Measurements from ENCODE around the gene TMEM267. TPM values are rescaled to one million over a fixed set of nuclear protein-coding genes. Genes with fewer than 3 reads are reported as not detected.

The TMEM267 gene
- total and polyA plus RNA-seq, 2 of the 4 experiments (the other 2 are of a cell fraction) = 9.2 to 12.0 TPM

GRCh38 chr5:43515678-43516048 lies 32.0 kb upstream of the TMEM267 start:
- peak overlapping the region; percentile 96 for H2BK5ac ChIP-seq (ENCODE audit: low read depth, low read length, poor library complexity, severe bottlenecking)
- H3K9me3 ChIP-seq (ENCODE audit: control insufficient read depth, insufficient read depth, low read length) = no peaks in the 10 kb centered on the region
- H3K4me3 ChIP-seq (ENCODE audit: insufficient read depth, low read depth, low read length) = peak overlapping the region; percentile 67
- H4K8ac ChIP-seq (ENCODE audit: low read depth in 2 of 2, low read length in 2 of 2) = peak overlapping the region; percentile 86 to 99
- no peak overlapping the region for H2BK20ac ChIP-seq (ENCODE audit: low read depth, low read length)
- peak overlapping the region; percentile 96; the same call in 1 of the 2 replicates for H3K23ac ChIP-seq (ENCODE audit: low read depth, low read length)
- no peak overlapping the region for H2BK15ac ChIP-seq (ENCODE audit: low read depth, low read length)
- H3K27me3 ChIP-seq (ENCODE audit: control insufficient read depth, insufficient read depth, low read length) = no peaks in the 10 kb centered on the region
- H3K36me3 ChIP-seq (ENCODE audit: control insufficient read depth, insufficient read depth, low read length) = no peaks in the 10 kb centered on the region
- H2AFZ ChIP-seq (replicated peaks; ENCODE audit: low read length, poor library complexity) = no peak overlapping the region
- no peaks in the 10 kb centered on the region; the same call in 1 of the 2 replicates for H4K20me1 ChIP-seq (ENCODE audit: insufficient read depth, low read length)
- no peak for TF ChIP-seq BHLHE40 (IDR thresholded peaks at IDR 0.05; ENCODE audit: low read depth, low read length)
- no peak for TF ChIP-seq CHD1 (IDR thresholded peaks at IDR 0.05; ENCODE audit: low read depth, low read length)
- no peak for TF ChIP-seq SMC3 (IDR thresholded peaks at IDR 0.05; ENCODE audit: low read depth, low read length)
- TF ChIP-seq MXI1 (IDR thresholded peaks at IDR 0.05; ENCODE audit: borderline replicate concordance, low read depth, low read length) = no peak
- TF ChIP-seq RCOR1 (IDR thresholded peaks at IDR 0.05; ENCODE audit: insufficient replicate concordance, low read length) = no peak
- no peak for TF ChIP-seq FOS (IDR thresholded peaks at IDR 0.05; ENCODE audit: low read depth, low read length)
- no peak for TF ChIP-seq ELK1 (IDR thresholded peaks at IDR 0.05; ENCODE audit: borderline replicate concordance, low read depth, low read length)
- no peak for TF ChIP-seq NFE2L2 (IDR thresholded peaks at IDR 0.05; ENCODE audit: low read depth, low read length)
- TF ChIP-seq MAZ (IDR thresholded peaks at IDR 0.05; ENCODE audit: borderline replicate concordance, low read depth, low read length) = no peak
- no peak overlapping the region; the same call in 1 of the 2 replicates for H2AK5ac ChIP-seq (ENCODE audit: low read depth, low read length)
- H3K18ac ChIP-seq (ENCODE audit: low read depth, low read length) = peak overlapping the region; percentile 66; the same call in 1 of the 2 replicates
- dilution Hi-C loops (cut with HindIII; ENCODE audit: low sequenced_read_pairs, unreplicated experiment) (no loop called here), intact Hi-C loops (cut with micrococcal nuclease) (loop anchor here (2.0 kb wide), 1 partner anchor 31 kb away; no protein-coding TSS in a partner anchor), in situ Hi-C loops (cut with MboI; ENCODE audit: low sequenced_read_pairs) (no loop called here)
- peak overlapping the region; percentile 95 for H4K5ac ChIP-seq (ENCODE audit: low read depth, low read length)
- no peak overlapping the region for H2AK9ac ChIP-seq (replicated peaks; ENCODE audit: low read depth, low read length, poor library complexity)
- BruUV-seq (replicated peaks) = no TSS peak
- CTCF ChIA-PET = no interaction called here
- H3K14ac ChIP-seq (replicated peaks; ENCODE audit: low read depth, low read length) = peak overlapping the region; percentile 97
- H4K91ac ChIP-seq (ENCODE audit: insufficient read depth, low read depth, low read length) = peak overlapping the region; percentile 49; the same call in 1 of the 2 replicates
- H3K79me1 ChIP-seq (ENCODE audit: low read depth in 1 of 2, low read length in 2 of 2) = peaks cover 12 to 20% of the 10 kb centered on the region in 2 experiments
- no peak for DNase-seq
- peak overlapping the region; percentile 91 for H3K4me2 ChIP-seq (ENCODE audit: low read depth, low read length)
- H2BK120ac ChIP-seq (ENCODE audit: low read depth, low read length) = no peak overlapping the region
- ATAC-seq (ENCODE audit: low read depth) = peak; percentile 15; the same call in 1 of the 2 replicates
- H3K27ac ChIP-seq (ENCODE audit: insufficient read depth, low read length) = peak overlapping the region; percentile 58; the same call in 1 of the 2 replicates
- POLR2A ChIA-PET (ENCODE audit: unreplicated experiment) = no interaction called here
- peak overlapping the region; percentile 85 for H3K9ac ChIP-seq (ENCODE audit: low read depth, low read length)
- no peaks in the 10 kb centered on the region for H3K9me1 ChIP-seq (ENCODE audit: insufficient read depth, low read length)
- peak overlapping the region; percentile 65; the same call in 1 of the 2 replicates for H3K56ac ChIP-seq (ENCODE audit: extremely low read depth, insufficient read depth, low read length)
- no peaks in the 10 kb centered on the region for H3K4me1 ChIP-seq (ENCODE audit: control insufficient read depth, insufficient read depth, low read length)
- no CpG with 5 or more reads among the region's 1 CpG for WGBS, 2 experiments (ENCODE audit: extremely low coverage in 2 of 2, insufficient read length in 1 of 2)
- H3K4ac ChIP-seq (ENCODE audit: low read depth, low read length) = peak overlapping the region; percentile 68; the same call in 1 of the 2 replicates

All from IMR-90 (cell line).